RWPE2 (cell line): ENCODE results near the gene BNIP3.

Source experiments
- ATAC-seq: fragments of 200-7000 bp; cut with Tn5 transposase; 3 replicates; pipeline ENCODE4 v1.9.1; 2021; ENCODE audit warnings: low read depth
- DNase-seq: peaks from one replicate; pipeline ENCODE4 v3.0.0-alpha.2; 2020; ENCODE audit warnings: low spot score
- H3K27ac ChIP-seq: fragments of 450-650 bp; 2 replicates; pipeline ENCODE4 v1.5.1; 2017; ENCODE audit warnings: mild to moderate bottlenecking; ENCODE audit not compliant: poor library complexity, severe bottlenecking
- H3K27me3 ChIP-seq: fragments of 250-450 bp; sonication (Bioruptor Pico); 2 replicates; pipeline ENCODE4 v1.5.1; 2021; ENCODE audit warnings: mild to moderate bottlenecking, moderate library complexity; ENCODE audit not compliant: insufficient read depth, poor library complexity, severe bottlenecking
- H3K36me3 ChIP-seq: fragments of 250-450 bp; sonication (Bioruptor Pico); 2 replicates; pipeline ENCODE4 v1.5.1; 2020; ENCODE audit warnings: low read depth, mild to moderate bottlenecking, moderate library complexity
- H3K4me1 ChIP-seq: fragments of 250-450 bp; sonication (Bioruptor Pico); 2 replicates; pipeline ENCODE4 v1.5.1; 2021; ENCODE audit warnings: mild to moderate bottlenecking, moderate library complexity; ENCODE audit not compliant: insufficient read depth, poor library complexity, severe bottlenecking
- H3K4me3 ChIP-seq: fragments of 250-450 bp; sonication (Bioruptor Pico); 2 replicates; pipeline ENCODE4 v1.5.1; 2021; ENCODE audit warnings: mild to moderate bottlenecking, moderate library complexity; ENCODE audit not compliant: severe bottlenecking
- H3K9me3 ChIP-seq: fragments of 250-450 bp; sonication (Bioruptor Pico); 2 replicates; pipeline ENCODE4 v1.5.1; 2021; ENCODE audit warnings: mild to moderate bottlenecking, moderate library complexity; ENCODE audit not compliant: severe bottlenecking
- TF ChIP-seq, protein P1 (sequence below): fragments of 450-650 bp; IDR thresholded peaks from one replicate; pipeline ENCODE4 v1.5.1; 2017; ENCODE audit warnings: mild to moderate bottlenecking, moderate library complexity; ENCODE audit not compliant: poor library complexity, severe bottlenecking

BNIP3 gene

GRCh38 chr10:131972474-131973071 is 9.2 kb downstream of the BNIP3 start:
- Histone ChIP-seq H3K36me3 (peaks cover 96% of the 10 kb centered on the region), H3K4me1 (no peaks in the 10 kb centered on the region), H3K9me3 (no peaks in the 10 kb centered on the region), H3K4me3 (no peak overlapping the region), H3K27ac (peak overlapping the region; percentile 2), H3K27me3 (no peaks in the 10 kb centered on the region)
- DNase-seq (no peak), ATAC-seq (peak; percentile 23; the same call in 1 of the 3 replicates)
- TF ChIP-seq, protein P1, sequence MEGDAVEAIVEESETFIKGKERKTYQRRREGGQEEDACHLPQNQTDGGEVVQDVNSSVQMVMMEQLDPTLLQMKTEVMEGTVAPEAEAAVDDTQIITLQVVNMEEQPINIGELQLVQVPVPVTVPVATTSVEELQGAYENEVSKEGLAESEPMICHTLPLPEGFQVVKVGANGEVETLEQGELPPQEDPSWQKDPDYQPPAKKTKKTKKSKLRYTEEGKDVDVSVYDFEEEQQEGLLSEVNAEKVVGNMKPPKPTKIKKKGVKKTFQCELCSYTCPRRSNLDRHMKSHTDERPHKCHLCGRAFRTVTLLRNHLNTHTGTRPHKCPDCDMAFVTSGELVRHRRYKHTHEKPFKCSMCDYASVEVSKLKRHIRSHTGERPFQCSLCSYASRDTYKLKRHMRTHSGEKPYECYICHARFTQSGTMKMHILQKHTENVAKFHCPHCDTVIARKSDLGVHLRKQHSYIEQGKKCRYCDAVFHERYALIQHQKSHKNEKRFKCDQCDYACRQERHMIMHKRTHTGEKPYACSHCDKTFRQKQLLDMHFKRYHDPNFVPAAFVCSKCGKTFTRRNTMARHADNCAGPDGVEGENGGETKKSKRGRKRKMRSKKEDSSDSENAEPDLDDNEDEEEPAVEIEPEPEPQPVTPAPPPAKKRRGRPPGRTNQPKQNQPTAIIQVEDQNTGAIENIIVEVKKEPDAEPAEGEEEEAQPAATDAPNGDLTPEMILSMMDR, result no peak

- Histone ChIP-seq H3K9me3 (no peaks in the 10 kb centered on the region), H3K36me3 (peaks cover 96% of the 10 kb centered on the region), H3K4me3 (no peak overlapping the region), H3K4me1 (no peaks in the 10 kb centered on the region), H3K27me3 (no peaks in the 10 kb centered on the region), H3K27ac (no peak overlapping the region)
- no peak for ATAC-seq
- TF ChIP-seq, protein P1, result no peak
- DNase-seq, result no peak
Observed at GRCh38 chr10:131971591-131971990, 10.1 kb downstream of the BNIP3 start.

DNA sequence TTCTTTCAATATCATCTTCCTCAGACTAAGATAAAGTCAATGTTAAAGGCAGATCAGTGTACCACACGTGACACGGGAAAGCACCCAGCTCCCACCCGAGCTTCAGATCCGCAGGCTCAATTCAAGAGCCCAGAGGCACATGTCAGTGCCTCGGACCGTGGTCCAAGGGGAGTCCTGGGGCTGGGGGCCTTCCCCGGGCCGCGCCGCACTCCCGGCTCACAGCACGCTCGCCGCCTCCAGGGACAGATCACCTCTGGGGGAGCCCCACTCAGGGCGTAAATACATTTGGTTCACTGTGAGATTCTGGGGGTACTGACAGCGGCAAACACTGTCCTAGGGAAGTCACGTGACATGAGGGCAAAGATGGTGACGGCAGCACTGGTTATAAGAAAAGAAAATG is 10.8 kb downstream of the BNIP3 start:
- Histone ChIP-seq H3K27ac (no peak overlapping the region), H3K27me3 (no peaks in the 10 kb centered on the region), H3K9me3 (no peaks in the 10 kb centered on the region), H3K4me3 (no peak overlapping the region), H3K36me3 (peaks cover 98% of the 10 kb centered on the region), H3K4me1 (no peaks in the 10 kb centered on the region)
- DNase-seq (no peak), ATAC-seq (no peak)
- TF ChIP-seq, protein P1, result no peak

DNA sequence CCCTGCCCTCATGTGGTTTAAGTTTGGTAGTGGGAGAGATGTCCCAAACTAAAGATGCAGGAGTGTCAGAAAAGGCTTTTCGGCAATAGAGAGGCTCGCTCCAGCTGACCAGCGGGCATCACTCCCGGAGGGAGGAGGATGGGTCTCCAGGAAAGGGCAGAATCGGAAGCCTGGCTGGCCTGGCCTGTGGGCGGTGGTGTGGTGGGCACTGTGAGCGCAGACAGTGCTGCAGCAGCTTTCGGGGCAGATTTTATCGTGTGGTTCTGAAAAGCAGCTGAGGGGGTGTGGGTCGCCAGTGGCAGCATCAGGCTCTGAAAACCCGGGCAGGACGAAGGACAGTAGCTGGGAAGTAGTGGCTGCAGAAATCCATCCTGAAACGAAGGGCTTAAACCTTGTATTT is 12.8 kb downstream of the BNIP3 start:
- H3K27me3 ChIP-seq, result no peaks in the 10 kb centered on the region
- H3K27ac ChIP-seq, result no peak overlapping the region
- H3K4me3 ChIP-seq, result no peak overlapping the region
- H3K9me3 ChIP-seq, result no peaks in the 10 kb centered on the region
- ATAC-seq (no peak), DNase-seq (peak; percentile 21)
- H3K4me1 ChIP-seq, result no peaks in the 10 kb centered on the region
- TF ChIP-seq, protein P1, result no peak
- peaks cover 78% of the 10 kb centered on the region for H3K36me3 ChIP-seq

DNA sequence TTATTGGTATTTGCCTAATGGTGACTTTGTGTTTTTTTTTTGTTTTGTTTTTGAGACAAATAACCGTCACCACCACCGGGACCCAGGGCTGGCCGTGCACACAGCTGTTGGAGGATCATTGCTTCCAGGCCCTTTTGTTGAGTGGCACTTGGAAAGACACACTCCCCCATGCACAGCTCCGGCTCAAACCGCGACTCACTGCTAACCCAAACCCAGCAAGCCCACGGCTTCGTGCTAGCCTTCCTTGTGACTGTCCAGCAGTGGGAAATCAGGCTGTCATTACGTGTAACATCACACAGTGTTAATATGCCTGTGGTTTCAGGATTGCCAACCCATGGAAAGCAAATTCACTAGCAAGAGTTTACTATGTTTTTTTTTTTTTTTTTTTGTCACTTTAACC is 17.4 kb downstream of the BNIP3 start:
- Histone ChIP-seq H3K4me1 (no peaks in the 10 kb centered on the region), H3K9me3 (no peaks in the 10 kb centered on the region), H3K36me3 (peaks cover 38% of the 10 kb centered on the region), H3K27ac (no peak overlapping the region), H3K27me3 (no peaks in the 10 kb centered on the region), H3K4me3 (no peak overlapping the region)
- ATAC-seq, result no peak
- TF ChIP-seq, protein P1, result no peak
- no peak for DNase-seq
